Mesodermal cell (in vitro differentiated cells): Measurements from ENCODE around the gene RHAG.
"Not testable (repeated sequence)": the region's sequence is repeated elsewhere in the genome, so short reads cannot be mapped to it uniquely, and the experiment has no call there.

Experiments
- H3K27ac ChIP-seq: 2 replicates; pipeline ENCODE4 v1.7.0; 2013; ENCODE audit warnings: mild to moderate bottlenecking, low read depth, low read length, moderate library complexity; ENCODE audit not compliant: severe bottlenecking
- H3K36me3 ChIP-seq: 2 replicates; pipeline ENCODE4 v1.7.1; 2013; ENCODE audit warnings: mild to moderate bottlenecking, low read length, moderate library complexity; ENCODE audit not compliant: control insufficient read depth, insufficient read depth
- H3K4me1 ChIP-seq: one replicate; pipeline ENCODE4 v1.7.1; 2013; ENCODE audit warnings: mild to moderate bottlenecking, low read length; ENCODE audit not compliant: insufficient read depth, control insufficient read depth, poor library complexity, severe bottlenecking
- H3K4me3 ChIP-seq: 2 replicates; pipeline ENCODE4 v1.7.0; 2013; ENCODE audit warnings: low read length, control low read depth, mild to moderate bottlenecking; ENCODE audit not compliant: insufficient read depth, poor library complexity, severe bottlenecking; ENCODE audit errors: extremely low read depth
- H3K9me3 ChIP-seq: 2 replicates; pipeline ENCODE4 v1.7.1; 2013; ENCODE audit warnings: mild to moderate bottlenecking, low read length, moderate library complexity; ENCODE audit not compliant: control insufficient read depth
- WGBS, 2 experiments: methylation state at CpG; one replicate each; pipeline ENCODE4 v1.1.5; 2013; ENCODE audit warnings: missing lambda C conversion rate in 2 of 2; ENCODE audit not compliant: insufficient coverage in 2 of 2; 5-methylcytosine and 5-hydroxymethylcytosine counted together

RHAG gene

GRCh38 chr6:49635978-49636712 lies 494 bp downstream of the RHAG start:
- 83 to 100% methylated on average over 1 of the region's 5 CpGs for WGBS, 2 experiments

GRCh38 chr6:49635480-49635879 lies 1.2 kb downstream of the RHAG start:
- Histone ChIP-seq H3K27ac (no peak overlapping the region), H3K4me1 (no peaks in the 10 kb centered on the region), H3K4me3 (no peak overlapping the region), H3K36me3 (no peaks in the 10 kb centered on the region), H3K9me3 (no peaks in the 10 kb centered on the region)

More at GRCh38 chr6:49635978-49636712, 494 bp downstream of the RHAG start:
- H3K36me3 ChIP-seq = no peaks in the 10 kb centered on the region
- no peak overlapping the region for H3K4me3 ChIP-seq
- no peak overlapping the region for H3K27ac ChIP-seq
- H3K4me1 ChIP-seq = no peaks in the 10 kb centered on the region
- H3K9me3 ChIP-seq = no peaks in the 10 kb centered on the region

- Histone ChIP-seq H3K9me3 (no peaks in the 10 kb centered on the region), H3K4me1 (no peaks in the 10 kb centered on the region), H3K27ac (no peak overlapping the region), H3K4me3 (no peak overlapping the region), H3K36me3 (no peaks in the 10 kb centered on the region)
- WGBS, 2 experiments = 75% methylated on average over 1 of the region's 3 CpGs; no CpG with 5 or more reads in 1 of the 2 experiments
Observed at GRCh38 chr6:49634836-49635218, 1.8 kb downstream of the RHAG start.

- H3K27ac ChIP-seq = no peak overlapping the region
- no peaks in the 10 kb centered on the region for H3K4me1 ChIP-seq
- 82 to 100% methylated on average over 1 of the region's 6 CpGs for WGBS, 2 experiments
Observed at GRCh38 chr6:49634092-49634835, 2.4 kb downstream of the RHAG start.

GRCh38 chr6:49633541-49633940 lies 3.1 kb downstream of the RHAG start:
- H3K9me3 ChIP-seq = no peaks in the 10 kb centered on the region
- WGBS, 2 experiments = 75% methylated on average over 1 of the region's 2 CpGs; no CpG with 5 or more reads in 1 of the 2 experiments

More at GRCh38 chr6:49634092-49634835, 2.4 kb downstream of the RHAG start:
- no peak overlapping the region for H3K4me3 ChIP-seq
- H3K36me3 ChIP-seq = no peaks in the 10 kb centered on the region
- no peaks in the 10 kb centered on the region for H3K9me3 ChIP-seq

GRCh38 chr6:49632727-49633126 lies 3.9 kb downstream of the RHAG start:
- no peak overlapping the region for H3K27ac ChIP-seq
- no peak overlapping the region for H3K4me3 ChIP-seq
- no peaks in the 10 kb centered on the region for H3K4me1 ChIP-seq
- 82% methylated on average over 2 of the region's 3 CpGs; no CpG with 5 or more reads in 1 of the 2 experiments for whole genome bisulfite sequencing, 2 experiments
- H3K36me3 ChIP-seq = no peaks in the 10 kb centered on the region
- H3K9me3 ChIP-seq = no peaks in the 10 kb centered on the region

More at GRCh38 chr6:49633541-49633940, 3.1 kb downstream of the RHAG start:
- H3K36me3 ChIP-seq = no peaks in the 10 kb centered on the region
- no peak overlapping the region for H3K4me3 ChIP-seq
- H3K4me1 ChIP-seq = no peaks in the 10 kb centered on the region
- no peak overlapping the region for H3K27ac ChIP-seq

- WGBS, 2 experiments = 93 to 97% methylated on average over 14 to 20 of the region's 36 CpGs
- H3K9me3 ChIP-seq, H3K36me3 ChIP-seq, H3K4me3 ChIP-seq, H3K4me1 ChIP-seq, H3K27ac ChIP-seq: not testable (repeated sequence)
Observed at GRCh38 chr6:49629485-49630088, 7.1 kb downstream of the RHAG start.

GRCh38 chr6:49626811-49627210 lies 9.8 kb downstream of the RHAG start:
- Histone ChIP-seq H3K9me3 (no peaks in the 10 kb centered on the region), H3K27ac (no peak overlapping the region), H3K4me3 (no peak overlapping the region), H3K36me3 (no peaks in the 10 kb centered on the region), H3K4me1 (no peaks in the 10 kb centered on the region)
- WGBS, 2 experiments = 89 to 100% methylated on average over 3 of the region's 3 CpGs

- no peaks in the 10 kb centered on the region for H3K4me1 ChIP-seq
- no peaks in the 10 kb centered on the region for H3K9me3 ChIP-seq
- H3K4me3 ChIP-seq = no peak overlapping the region
- H3K36me3 ChIP-seq = no peaks in the 10 kb centered on the region
- no peak overlapping the region for H3K27ac ChIP-seq
Observed at GRCh38 chr6:49618257-49618656, 18.4 kb downstream of the RHAG start.

- H3K27ac ChIP-seq, H3K36me3 ChIP-seq, H3K9me3 ChIP-seq, H3K4me3 ChIP-seq, H3K4me1 ChIP-seq: not testable (repeated sequence)
- WGBS, 2 experiments = 90 to 100% methylated on average over 1 to 3 of the region's 5 CpGs
Observed at GRCh38 chr6:49614144-49614543, 22.5 kb downstream of the RHAG start.

GRCh38 chr6:49609285-49609684 lies 27.4 kb downstream of the RHAG start:
- 78 to 100% methylated on average over 1 of the region's 1 CpG for WGBS, 2 experiments

More at GRCh38 chr6:49609285-49609684, 27.4 kb downstream of the RHAG start:
- Histone ChIP-seq H3K4me1 (no peaks in the 10 kb centered on the region), H3K9me3 (no peaks in the 10 kb centered on the region), H3K36me3 (no peaks in the 10 kb centered on the region), H3K27ac (no peak overlapping the region), H3K4me3 (no peak overlapping the region)
